Measurements from ENCODE around the gene SLC4A1AP.

The SLC4A1AP gene

DNA sequence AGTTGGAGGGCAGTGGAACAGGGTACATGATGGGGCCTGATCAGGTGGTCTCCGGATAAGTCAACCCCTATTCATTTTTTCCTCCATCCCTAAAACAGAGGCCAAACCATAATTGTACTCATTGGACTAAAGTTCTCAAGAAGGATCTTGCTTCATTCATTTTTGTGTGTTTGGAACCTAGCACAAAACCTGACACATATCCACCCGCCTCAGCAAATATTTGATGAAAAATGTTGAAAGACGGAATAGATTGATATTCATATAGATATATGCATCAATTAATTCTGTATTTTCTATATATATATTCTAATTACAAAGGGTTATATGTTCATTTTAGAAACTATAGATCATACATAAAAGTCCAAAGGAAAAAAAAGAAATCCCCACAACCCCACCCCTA is 21.9 kb downstream of the SLC4A1AP start:
- no peak overlapping the region for H3K4me3 ChIP-seq (ENCODE audit: low read depth, low read length)
- no peak for DNase-seq (ENCODE audit: low read depth)
- TF ChIP-seq, protein P1, sequence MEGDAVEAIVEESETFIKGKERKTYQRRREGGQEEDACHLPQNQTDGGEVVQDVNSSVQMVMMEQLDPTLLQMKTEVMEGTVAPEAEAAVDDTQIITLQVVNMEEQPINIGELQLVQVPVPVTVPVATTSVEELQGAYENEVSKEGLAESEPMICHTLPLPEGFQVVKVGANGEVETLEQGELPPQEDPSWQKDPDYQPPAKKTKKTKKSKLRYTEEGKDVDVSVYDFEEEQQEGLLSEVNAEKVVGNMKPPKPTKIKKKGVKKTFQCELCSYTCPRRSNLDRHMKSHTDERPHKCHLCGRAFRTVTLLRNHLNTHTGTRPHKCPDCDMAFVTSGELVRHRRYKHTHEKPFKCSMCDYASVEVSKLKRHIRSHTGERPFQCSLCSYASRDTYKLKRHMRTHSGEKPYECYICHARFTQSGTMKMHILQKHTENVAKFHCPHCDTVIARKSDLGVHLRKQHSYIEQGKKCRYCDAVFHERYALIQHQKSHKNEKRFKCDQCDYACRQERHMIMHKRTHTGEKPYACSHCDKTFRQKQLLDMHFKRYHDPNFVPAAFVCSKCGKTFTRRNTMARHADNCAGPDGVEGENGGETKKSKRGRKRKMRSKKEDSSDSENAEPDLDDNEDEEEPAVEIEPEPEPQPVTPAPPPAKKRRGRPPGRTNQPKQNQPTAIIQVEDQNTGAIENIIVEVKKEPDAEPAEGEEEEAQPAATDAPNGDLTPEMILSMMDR (IDR thresholded peaks at IDR 0.05; ENCODE audit: control insufficient read depth, extremely low read depth, insufficient read depth) = no peak

DNA sequence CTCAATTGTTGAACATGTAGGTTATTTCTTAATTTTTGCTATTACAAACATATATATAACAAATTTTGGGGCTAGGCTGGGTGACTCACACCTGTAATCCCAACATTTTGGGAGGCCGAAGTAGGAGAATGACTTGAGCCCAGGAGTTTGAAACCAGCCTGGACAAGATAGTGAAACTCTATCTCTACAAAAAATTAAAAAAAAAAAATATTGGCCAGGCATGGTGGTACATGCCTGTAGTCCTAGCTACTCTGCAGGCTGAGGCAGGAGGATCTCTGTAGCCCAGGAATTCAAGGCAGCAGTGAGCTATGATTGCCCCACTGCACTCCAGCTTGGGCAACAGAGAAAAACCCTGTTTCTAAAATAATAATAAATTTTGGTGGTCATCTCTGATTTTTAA is 23.5 kb downstream of the SLC4A1AP start:
- no peak for DNase-seq (ENCODE audit: low read depth)
- TF ChIP-seq, protein P1 (IDR thresholded peaks at IDR 0.05; ENCODE audit: control insufficient read depth, extremely low read depth, insufficient read depth) = no peak
- no peak overlapping the region for H3K4me3 ChIP-seq (ENCODE audit: low read depth, low read length)

DNA sequence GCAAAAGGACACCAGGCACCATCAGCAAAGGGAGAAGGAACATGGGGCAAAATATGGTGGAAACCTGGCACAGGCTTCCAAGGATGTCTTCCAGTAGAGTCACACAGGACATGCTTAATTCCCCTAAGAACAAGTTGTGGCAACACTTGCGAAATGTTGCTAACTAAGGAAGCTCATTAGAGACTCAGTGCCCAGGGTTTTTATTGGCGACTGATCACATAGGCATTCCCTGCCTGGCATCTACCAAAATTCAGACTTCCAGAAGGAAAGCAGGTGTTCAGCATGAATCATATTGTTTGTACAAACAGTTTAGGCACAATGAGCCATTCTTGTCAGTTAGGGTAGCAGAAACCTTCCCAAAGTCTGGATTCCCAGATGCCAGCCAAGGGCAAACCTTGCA is 25.7 kb downstream of the SLC4A1AP start:
- DNase-seq (ENCODE audit: low read depth) = no peak
- no peak overlapping the region for H3K4me3 ChIP-seq (ENCODE audit: low read depth, low read length)
- TF ChIP-seq, protein P1 (IDR thresholded peaks at IDR 0.05; ENCODE audit: control insufficient read depth, extremely low read depth, insufficient read depth) = no peak

DNA sequence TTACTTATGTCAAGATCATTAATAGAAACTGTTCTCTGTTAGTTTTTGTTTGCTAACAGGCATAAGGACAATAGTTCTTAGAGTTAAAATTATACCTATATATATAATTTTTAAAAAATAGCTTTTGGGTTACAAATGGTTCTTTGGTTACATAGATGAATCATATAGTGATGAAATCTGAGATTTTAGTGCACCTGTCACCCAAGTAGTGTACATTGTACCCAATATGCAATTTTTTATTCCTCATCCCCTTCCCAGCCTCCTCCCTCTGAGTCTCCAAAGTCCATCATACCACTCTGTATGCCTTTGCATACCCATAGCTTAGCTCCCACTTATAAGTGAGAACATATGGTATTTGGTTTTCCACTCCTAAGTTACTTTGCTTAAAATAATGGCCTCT is 26.4 kb downstream of the SLC4A1AP start:
- TF ChIP-seq, protein P1 (IDR thresholded peaks at IDR 0.05; ENCODE audit: control insufficient read depth, extremely low read depth, insufficient read depth) = no peak
- no peak for DNase-seq (ENCODE audit: low read depth)
- H3K4me3 ChIP-seq (ENCODE audit: low read depth, low read length) = no peak overlapping the region

DNA sequence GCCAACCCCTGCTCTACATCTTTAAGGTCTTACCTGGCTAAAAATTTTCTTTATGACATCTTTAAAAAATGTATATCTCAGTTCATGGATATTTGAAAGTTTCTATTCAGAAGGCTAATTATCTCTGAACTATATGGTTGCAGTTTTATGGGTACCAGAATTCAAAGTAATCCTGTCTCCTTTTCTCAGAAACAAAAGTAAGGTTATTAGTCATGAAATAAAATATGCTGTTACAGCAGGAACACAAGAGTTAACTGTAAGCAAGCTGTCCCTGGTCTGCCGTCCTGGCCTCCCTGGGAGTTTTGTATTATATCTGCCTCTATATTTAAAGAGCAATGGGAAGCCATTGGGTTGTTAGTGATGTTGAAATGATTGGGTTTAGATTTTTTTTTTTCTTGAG is 34.0 kb downstream of the SLC4A1AP start:
- H3K4me3 ChIP-seq (ENCODE audit: low read depth, low read length) = no peak overlapping the region
- TF ChIP-seq, protein P1 (IDR thresholded peaks at IDR 0.05; ENCODE audit: control insufficient read depth, extremely low read depth, insufficient read depth) = no peak
- no peak for DNase-seq (ENCODE audit: low read depth)

DNA sequence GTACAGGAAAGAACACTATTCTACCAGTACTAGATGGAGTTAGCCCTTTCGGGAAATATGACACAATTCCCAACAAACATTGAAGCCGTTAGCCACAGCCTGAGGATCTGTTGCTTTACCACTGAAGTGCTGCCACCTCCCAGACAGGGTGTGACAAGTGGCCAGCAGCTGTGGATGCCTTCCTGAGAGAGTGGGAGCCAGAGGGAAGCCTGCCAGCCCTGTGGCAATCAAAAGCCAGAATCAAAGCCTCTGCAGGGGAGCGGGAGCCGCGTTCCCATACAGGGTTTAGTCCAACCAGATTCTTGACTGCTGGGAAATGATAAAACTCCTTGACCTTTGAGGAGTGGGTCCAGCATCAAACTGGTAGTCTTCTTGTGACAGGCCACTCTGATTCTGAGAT is 38.0 kb downstream of the SLC4A1AP start:
- no peak overlapping the region for H3K4me3 ChIP-seq (ENCODE audit: low read depth, low read length)
- TF ChIP-seq, protein P1 (IDR thresholded peaks at IDR 0.05; ENCODE audit: control insufficient read depth, extremely low read depth, insufficient read depth) = no peak
- DNase-seq (ENCODE audit: low read depth) = no peak

DNA sequence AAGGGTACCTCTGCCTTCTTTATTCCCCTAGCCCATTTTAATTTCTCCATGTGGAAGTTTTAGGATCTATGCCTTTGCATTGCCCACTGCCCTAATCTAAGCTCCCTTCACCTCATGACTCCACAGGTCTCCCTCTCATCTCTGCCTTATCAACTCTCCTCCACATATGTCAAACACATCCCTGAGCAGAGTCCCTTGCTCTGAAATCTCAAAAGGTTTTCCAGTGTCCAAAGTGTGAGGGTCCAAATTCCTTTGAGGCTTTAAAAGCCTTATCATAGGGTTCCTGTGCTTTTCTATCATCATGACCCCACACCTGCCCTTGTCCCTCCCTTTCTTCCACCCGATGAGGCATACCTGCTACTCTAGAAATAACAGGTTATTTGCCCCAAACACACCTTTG is 38.6 kb downstream of the SLC4A1AP start:
- H3K4me3 ChIP-seq (ENCODE audit: low read depth, low read length) = no peak overlapping the region
- TF ChIP-seq, protein P1 (IDR thresholded peaks at IDR 0.05; ENCODE audit: control insufficient read depth, extremely low read depth, insufficient read depth) = no peak
- DNase-seq (ENCODE audit: low read depth) = no peak

Measured in LNCaP clone FGC (cell line).